GM18505 (cell line): ENCODE results near the gene GNB1L.

ENCODE experiments used
- ATAC-seq: cut with Tn5 transposase; IDR thresholded peaks from one replicate; pipeline ENCODE4 v1.9.1; 2021; ENCODE audit not compliant: unreplicated experiment
- POLR2A ChIP-seq: IDR thresholded peaks from 4 replicates; pipeline ENCODE4 v1.6.1; 2011; ENCODE audit warnings: borderline replicate concordance; ENCODE audit not compliant: insufficient read depth, insufficient read length; ENCODE audit errors: extremely low read depth

Gene GNB1L

DNA sequence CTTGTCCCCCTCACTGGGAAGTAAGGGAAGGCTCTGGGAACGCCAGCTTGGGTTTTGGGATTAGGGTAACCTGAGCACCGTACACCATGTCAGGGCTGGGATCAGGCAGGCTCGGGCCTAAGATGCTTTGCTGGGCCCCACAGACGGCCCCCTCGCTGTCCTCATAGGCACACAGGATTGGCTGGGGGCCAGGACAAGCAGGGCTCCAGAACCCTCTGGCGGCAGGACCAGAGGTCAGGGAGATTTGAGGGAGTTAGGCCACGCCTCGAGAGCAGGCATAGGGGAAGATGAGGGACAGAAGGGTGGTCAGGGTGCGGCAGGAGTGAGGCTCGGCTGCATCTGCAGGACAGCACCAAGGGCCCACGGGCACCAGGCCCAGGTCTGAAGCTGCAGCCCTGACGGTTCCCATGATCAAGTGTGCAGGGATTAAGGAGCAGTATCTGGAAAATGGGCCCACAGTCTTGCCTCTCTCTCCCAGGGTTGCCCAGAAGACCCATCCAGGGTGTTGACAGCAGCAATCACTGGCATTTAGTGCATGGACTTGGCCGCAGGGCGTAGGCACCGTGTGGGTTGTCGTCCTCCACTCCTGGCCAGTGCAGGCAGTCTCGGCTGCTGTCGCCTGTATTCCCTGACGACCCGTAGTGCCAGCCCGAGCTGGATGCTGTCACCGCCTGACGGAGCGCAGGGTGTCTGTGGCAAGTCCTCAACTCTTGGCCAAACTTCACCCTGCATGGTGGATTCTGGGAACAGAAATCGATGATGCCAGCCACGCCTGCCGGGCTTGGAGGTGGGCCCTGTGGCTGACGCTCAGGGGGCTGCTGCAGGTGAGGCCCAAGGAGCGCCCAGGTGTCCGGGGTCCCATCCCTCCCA, 15.7 kb upstream of the GNB1L start:
- ATAC-seq: no peak
- TF ChIP-seq POLR2A: no peak

GRCh38 chr22:19869497-19870152, 15.0 kb upstream of the GNB1L start:
- no peak for ATAC-seq
- TF ChIP-seq POLR2A: no peak

- ATAC-seq: no peak
- no peak for TF ChIP-seq POLR2A
These were observed 14.2 kb upstream of the GNB1L start for GRCh38 chr22:19868773-19869471.

GRCh38 chr22:19868333-19868732, 13.7 kb upstream of the GNB1L start:
- no peak for TF ChIP-seq POLR2A
- ATAC-seq: no peak

GRCh38 chr22:19867617-19868016, 12.9 kb upstream of the GNB1L start:
- TF ChIP-seq POLR2A: no peak
- no peak for ATAC-seq

- no peak for ATAC-seq
- no peak for TF ChIP-seq POLR2A
These were observed 12.0 kb upstream of the GNB1L start for GRCh38 chr22:19866665-19867009.

DNA sequence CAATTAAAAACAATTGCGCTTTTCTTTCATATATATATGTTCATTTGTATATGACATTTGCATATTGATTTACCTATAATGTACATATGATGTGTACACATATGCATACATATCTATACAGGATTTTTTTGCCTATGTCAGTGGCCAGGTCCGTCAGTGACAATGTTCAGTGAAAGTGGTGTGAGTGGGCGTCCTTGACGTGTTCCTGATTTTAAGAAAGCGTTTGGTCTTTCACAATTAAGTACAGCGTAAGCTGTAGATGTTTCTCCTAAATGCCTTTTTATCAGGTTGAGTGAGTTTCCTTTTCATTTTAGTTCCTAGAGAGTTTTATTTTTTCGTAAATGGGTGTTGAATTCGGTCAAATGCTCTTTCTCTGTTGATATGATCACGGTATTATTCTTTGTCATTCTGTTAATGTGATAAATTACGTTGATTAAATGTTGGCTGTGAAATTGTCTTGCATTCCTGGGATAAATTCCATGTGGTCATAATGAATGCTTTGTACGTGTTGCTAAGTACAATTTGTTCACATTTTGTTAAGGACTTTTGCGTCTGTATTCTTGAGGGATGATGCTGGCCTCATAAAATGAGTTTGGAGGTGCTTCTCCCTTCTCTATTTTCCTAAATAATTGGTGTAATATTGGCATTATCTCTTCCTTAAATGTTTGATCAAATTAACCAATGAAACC, 10.6 kb upstream of the GNB1L start:
- no peak for ATAC-seq
- TF ChIP-seq POLR2A: no peak

DNA sequence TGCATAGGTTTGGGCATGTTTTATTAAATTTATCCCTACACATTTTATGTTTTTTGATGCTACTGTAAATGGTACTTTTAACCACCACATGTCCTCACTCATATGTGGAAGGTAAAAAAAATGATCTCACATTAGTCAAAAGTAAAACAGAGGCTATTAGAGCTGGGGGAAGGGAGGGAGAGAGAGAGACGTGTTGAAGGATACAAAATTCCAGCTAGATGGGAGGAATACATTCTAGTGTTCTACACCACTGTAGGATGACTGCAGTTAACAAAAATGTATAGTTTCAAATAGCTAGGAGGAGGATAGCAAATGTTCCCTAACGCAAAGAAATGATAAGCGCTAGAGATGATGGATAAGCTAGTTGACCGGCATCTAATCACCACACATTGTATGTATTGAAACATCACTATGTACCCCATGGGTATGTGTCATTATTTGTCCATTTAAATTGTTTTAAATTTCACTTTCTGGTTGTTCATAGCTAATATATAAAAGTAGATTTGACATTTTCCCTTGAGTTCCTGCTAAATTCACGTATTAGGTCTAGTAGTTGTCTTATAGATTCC, 9.9 kb upstream of the GNB1L start:
- no peak for TF ChIP-seq POLR2A

DNA sequence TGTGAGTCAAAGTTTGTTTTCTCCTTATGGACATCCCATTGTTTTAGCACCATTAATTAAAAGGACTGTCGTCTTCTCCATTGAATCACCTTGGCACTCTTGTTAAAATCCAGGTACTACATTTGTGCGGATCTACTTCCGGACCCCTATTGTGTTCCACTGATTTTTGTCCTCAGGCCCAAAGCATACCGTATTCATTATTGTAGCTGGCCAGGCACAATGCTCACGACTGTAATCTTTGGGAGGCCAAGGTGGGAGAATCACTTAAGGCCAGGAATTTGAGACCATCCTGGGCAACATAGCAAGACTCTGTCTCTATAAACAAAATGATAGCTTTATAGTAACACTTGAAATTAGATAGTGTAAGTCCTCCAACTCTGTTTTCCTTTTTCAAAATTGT, 8.9 kb upstream of the GNB1L start:
- ATAC-seq: no peak
- no peak for TF ChIP-seq POLR2A

More for the DNA sequence above, 9.9 kb upstream of the GNB1L start:
- ATAC-seq: no peak

DNA sequence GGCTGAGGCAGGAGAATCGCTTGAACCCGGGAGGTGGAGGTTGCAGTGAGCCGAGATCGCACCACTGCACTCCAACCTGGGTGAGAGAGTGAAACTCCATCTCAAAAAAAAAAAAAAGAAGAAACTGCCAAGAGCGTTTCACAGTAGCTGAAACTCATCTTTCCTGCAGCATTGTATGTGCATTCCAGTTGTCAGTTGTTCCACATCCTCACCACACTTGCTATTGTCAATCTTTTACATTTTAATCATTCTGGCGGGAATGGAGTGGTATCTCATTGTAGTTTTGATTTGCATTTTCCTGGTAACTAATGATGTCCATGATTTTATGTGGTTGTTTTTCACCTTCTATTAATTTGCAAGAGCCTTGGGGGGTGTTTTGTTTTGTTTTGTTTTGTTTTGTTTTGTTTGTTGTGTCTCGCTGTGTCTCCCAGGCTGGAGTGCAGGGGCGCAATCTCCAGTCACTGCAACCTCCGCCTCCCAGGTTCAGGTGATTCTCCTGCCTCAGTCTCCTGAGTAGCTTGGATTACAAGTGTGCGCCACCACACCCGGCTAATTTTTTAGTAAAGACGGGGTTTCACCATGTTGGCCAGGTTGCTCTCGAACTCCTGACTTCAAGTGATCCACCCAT, 8.1 kb upstream of the GNB1L start:
- ATAC-seq: no peak
- no peak for TF ChIP-seq POLR2A

- no peak for ATAC-seq
- no peak for TF ChIP-seq POLR2A
These were observed 5.3 kb upstream of the GNB1L start for GRCh38 chr22:19859861-19860510.

GRCh38 chr22:19857382-19857781, 2.7 kb upstream of the GNB1L start:
- no peak for ATAC-seq
- TF ChIP-seq POLR2A: no peak
